Hepatocyte (in vitro differentiated cells): Measurements from ENCODE around the gene GPR153.

Source experiments
- CTCF ChIP-seq: fragments of 200-600 bp; sonication (generic); IDR thresholded peaks from 2 replicates; pipeline ENCODE4 v1.5.1; 2016; ENCODE audit warnings: antibody characterized with exemption, mild to moderate bottlenecking; ENCODE audit not compliant: poor library complexity
- EZH2phosphoT487 ChIP-seq: fragments of 200-600 bp; sonication (generic); IDR thresholded peaks from one replicate; pipeline ENCODE4 v1.6.1; 2018; ENCODE audit warnings: antibody characterized with exemption, mild to moderate bottlenecking, low read depth, moderate library complexity; ENCODE audit not compliant: unreplicated experiment, severe bottlenecking

- TF ChIP-seq CTCF (no peak), EZH2phosphoT487 (no peak)
These were observed 21.8 kb upstream of the GPR153 start for GRCh38 chr1:6282577-6283270.
